ENCODE results near the gene NKX1-1.

Gene NKX1-1

DNA sequence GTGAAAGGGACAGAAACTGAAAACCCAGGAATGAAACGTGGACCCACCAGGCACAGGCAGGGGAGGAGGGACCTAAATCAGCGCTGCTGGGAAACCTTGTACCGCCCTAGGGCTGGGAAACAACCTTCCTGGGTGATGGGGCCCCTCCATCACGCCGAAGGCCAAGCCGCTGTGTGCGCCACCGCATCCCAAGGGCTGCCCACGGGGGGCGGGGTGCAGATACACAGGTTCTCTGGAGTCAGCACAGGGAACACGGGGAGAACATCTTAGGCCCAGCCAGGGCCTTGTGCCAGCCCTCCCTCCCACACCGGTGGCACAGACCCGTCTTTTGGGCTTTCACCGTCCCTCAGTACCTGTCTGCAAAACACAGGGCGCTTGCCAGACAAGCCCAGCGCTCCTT is 46.3 kb downstream of the NKX1-1 start:
- no peak for DNase-seq (ENCODE audit: low read depth)

DNA sequence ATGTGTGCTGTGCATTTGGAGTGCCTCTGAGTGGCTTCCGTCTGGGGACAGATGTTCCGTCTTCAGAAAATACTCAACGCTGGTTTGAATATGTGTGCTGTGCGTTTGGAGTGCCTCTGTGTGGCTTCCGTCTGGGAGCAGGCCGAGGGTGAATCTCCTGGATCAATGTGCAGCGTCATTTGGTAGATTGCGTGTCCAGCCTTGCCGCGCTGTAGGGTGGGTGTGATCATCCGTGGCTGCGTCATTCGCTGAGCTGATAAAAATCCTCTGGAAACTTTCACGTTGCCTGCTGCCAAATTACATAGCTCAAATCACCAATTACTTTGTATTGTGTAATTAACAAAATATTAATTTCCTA is 47.1 kb downstream of the NKX1-1 start:
- no peak for DNase-seq (ENCODE audit: low read depth)

GRCh38 chr4:1358421-1359143 is 47.7 kb downstream of the NKX1-1 start:
- no peak for DNase-seq (ENCODE audit: low read depth)

- no peak for DNase-seq (ENCODE audit: low read depth)
Observed at GRCh38 chr4:1357356-1358248, 48.6 kb downstream of the NKX1-1 start.

GRCh38 chr4:1356181-1356998 is 49.9 kb downstream of the NKX1-1 start:
- DNase-seq (ENCODE audit: low read depth), result no peak

GRCh38 chr4:1355378-1355777 is 50.9 kb downstream of the NKX1-1 start:
- no peak for DNase-seq (ENCODE audit: low read depth)

GRCh38 chr4:1354983-1355275 is 51.3 kb downstream of the NKX1-1 start:
- no peak for DNase-seq (ENCODE audit: low read depth)

DNA sequence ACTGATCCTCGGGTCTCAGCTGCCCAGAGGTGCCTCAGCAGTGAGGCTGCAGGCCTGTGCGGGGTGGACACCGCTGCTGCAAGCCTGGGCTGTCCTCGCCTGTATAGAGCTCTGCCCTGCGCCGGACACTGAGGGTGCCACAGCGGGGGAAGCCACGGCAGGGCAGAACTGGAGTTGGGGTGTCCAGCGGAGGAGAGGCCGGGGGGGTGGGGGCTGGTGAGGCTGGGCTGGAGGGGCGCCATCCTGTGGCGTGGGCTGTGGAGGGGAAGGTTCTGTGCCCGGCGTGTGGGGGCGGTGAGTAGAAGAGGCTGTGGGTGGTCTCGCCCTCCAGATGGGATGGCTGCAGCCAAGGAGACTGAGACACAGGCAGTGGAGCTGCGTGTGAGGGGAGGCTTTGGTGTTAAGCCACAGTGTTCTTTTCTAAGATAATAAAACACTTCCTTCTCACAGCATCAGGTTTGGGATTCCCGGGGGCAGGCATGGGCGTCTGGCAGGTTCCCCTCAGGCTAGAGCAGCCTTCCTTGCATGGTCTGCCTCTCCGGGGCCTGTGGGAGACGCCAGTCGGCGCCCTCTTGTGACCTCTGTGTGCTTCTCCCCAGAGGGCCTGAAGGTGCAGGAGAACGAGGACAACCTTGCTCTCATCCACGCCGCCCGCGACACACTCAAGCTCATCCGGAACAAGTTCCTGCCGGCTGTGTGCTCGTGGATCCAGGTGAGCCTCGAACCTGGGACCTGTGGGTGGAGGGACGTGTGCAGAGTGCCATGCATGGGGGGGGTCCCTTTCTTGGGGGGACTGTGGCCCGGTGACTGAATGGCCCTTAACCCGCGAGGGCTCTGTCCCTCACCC is 51.9 kb downstream of the NKX1-1 start:
- DNase-seq (ENCODE audit: low read depth), result no peak

GRCh38 chr4:1353186-1354055 is 52.8 kb downstream of the NKX1-1 start:
- DNase-seq (ENCODE audit: low read depth), result no peak

Measured in stimulated activated CD8-positive, alpha-beta memory T cell treated with anti-CD3 and anti-CD28 coated beads, Interleukin-12 subunit alpha, Interleukin-12 subunit beta, amount 100 ng/mL, for 4 hours (primary cell).